ENCODE measurements around the gene WWOX.

WWOX gene

DNA sequence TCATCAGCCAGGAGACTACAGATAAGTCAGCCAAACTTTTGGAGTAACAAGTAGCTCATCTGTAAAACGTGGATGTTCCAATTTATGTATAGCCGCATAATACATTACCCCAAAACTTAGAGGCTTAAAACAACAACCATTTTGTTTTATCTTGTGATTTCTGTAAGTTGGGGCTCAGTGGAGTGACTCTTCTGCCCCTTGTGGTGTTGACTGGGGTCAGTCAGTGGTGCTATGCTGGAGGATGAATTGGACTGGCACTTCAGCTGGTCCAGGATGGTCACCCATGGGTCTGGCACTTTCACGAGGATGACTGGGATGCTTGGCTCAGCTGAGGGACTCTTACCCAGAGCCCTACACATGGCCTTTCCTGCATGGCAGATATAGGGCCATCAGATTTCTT is 172.5 kb downstream of the WWOX start:
- DNase-seq (ENCODE audit: low read depth, low spot score): no peak

DNA sequence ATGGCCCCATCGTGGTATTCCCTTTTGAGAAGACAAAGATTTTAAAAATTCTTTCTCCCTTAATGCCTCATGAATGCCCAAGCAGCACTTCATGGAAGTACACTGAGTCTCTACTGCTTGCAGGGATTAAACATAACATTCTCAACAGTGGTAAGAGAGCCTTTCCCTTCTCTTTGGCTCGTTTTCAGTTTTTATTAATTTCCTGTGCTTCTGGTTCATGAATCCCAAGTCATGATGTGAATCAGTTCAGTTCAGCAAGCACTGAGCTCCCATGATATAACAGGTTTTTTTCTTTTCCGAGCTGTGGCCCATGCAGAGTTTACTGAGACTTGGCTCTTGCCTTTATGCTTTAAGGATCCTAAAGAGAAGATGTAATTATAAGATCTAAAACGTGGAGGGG is 175.3 kb downstream of the WWOX start:
- DNase-seq (ENCODE audit: low read depth, low spot score): no peak

DNA sequence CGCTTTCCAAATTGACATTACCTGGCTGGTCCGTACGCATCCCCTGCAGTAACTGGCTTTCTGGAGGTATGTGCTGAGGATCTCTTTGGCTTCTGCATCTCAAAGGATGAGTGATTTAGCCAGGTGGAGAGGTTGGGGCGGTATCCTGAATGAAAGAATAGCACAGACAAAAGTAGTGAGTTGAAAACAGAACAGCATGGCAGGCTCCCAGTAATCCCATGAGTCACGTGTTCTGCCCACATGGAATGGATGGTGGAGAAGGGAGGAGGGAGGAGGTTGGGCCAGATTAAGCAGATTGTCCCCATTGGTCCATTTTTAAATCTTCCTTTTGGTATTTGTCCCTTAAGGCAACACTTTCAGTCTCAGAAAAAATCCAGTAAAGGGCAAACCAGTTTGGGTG is 176.0 kb downstream of the WWOX start:
- peak; percentile 67 for DNase-seq (ENCODE audit: low read depth, low spot score)

DNA sequence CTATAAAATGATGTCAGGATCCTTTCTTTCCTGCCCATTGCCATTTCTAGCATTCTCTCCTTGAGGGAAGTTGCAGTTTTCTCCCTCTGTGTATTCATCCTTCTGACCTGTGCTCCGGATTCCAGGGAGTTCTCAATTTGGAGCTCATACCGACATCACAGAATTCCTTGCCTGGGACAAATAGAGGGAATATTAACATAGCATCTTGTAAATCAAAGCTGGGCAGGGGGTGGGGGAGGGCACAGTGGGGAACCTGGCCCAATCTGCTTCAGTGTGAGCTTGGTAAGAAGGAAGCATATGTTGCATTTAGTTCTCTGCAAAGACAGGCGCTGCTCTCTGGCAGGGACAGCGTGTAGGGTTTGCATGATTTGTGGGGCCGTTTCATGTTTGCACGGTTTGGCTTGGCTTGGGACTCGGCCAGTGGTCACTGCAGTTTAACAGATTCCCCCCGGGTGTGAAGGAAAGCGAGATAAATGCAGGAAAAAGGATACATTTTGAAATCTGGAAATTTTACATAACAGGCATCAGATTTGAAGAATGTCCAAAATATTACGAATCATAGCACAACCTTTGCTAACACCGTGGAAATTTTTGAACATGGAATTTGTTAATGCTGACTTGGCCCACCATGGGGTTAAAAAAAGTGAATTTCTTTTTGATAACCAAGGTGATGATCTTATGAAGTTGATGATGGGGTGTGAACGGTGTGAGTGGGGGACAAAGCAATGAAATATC is 178.0 kb downstream of the WWOX start:
- DNase-seq (ENCODE audit: low read depth, low spot score): no peak

DNA sequence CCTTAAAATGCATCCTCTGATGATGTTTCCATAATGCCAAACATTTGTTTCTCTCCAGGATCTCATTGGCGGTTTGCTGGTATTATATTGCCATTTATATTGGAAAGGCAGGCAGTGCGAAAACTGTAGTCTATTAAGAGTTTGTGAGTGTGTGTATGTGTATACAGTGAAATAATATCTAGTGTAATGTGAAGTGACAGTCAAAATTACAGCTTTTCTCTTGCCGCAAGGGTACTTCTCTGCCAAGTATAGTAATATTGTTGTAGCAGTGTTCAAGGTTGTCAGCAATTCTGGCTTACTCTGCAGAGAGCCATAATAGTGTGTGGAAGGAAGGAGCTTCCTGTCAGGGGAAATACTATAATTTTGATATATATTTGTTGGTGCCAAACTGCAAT is 178.6 kb downstream of the WWOX start:
- no peak for DNase-seq (ENCODE audit: low read depth, low spot score)

DNA sequence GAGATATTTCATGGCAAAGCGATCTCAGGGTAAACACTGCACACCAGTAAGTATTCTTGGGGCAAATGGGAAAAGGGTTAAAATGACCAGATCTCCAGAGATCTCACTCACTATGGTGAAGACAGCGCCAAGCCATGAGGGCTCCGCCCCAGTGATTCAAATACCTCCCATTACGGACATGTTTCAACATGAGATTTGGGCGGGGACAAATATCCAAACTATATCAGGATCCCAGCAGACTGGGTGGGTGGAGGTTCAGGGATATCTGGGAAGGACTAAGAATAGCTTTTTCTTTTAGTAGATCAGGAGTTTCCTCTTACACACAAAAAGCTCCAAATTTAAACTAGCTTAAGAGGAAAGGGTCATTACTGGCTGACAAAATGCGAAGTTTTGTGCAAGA is 181.7 kb downstream of the WWOX start:
- DNase-seq (ENCODE audit: low read depth, low spot score): no peak

DNA sequence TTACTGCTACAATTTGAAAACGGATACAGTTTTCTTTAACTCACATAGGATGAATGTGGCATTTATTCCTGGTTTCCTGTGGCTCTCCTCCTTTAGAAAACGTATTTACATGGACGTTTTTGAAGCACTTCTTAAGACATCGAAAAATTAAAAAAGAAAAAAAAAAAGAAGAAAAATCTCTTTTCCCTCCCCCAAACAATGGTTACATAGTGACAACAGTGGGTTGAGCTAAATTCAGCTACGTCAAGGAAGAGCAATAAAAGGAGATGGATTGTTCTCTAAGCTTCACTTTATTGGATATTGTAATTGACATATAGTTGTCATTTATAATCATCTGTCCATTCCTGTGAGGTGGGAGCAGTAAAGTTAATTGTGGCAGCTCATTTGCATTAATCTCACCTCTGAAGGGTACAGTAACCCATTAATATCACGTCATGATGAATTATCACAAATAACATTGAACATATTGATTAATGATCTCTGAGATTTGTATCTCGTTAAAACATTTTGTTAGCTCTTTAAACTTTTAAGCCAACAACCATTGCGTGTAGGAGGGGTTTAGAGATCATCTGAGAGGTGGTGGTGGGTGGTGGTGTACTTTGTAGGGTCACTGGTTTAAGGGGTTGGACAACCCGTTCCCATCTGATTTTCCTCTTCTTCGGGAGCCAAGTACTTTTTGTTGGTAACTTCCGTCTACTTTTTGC is 184.2 kb downstream of the WWOX start:
- DNase-seq (ENCODE audit: low read depth, low spot score): no peak

DNA sequence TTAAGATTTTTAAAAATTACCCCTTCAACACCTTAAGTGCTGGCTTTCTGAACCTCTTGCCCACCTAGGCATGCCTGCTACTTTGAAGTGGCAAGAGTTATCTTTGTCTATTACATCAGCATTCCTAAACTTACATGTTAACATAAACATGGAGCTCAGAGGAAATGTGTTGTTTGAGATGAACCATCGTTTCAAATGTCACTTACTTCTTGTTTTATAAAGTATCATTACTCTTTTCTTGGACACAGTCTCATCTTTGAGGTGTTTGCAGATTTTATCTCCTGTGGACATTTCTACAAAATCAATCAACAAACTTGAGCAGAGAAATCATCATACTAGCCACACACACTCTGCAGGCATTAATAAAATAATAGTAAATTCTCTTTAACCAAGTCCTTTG is 184.9 kb downstream of the WWOX start:
- no peak for DNase-seq (ENCODE audit: low read depth, low spot score)

DNA sequence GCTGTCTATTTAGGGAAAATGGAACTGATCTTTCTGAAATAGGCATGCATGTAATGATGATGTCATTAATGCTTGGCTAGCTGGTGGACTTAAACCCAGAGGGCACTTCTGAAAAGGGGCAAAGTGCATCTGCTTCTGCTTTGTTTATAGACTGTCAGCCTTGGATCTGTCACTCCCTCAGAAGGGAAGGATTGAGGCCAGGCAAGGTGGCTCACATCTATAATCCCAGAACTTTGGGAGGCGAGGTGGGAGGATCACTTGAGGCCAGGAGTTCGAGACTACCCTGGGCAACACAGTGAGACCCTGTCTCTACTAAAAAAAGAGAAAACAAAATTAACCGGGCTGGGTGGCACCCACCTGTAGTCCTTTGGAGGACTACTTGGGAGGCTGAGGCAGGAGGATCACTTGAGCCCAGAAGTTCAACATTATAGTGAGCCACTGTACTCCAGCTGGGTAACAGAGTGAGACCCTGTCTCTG is 185.5 kb downstream of the WWOX start:
- no peak for DNase-seq (ENCODE audit: low read depth, low spot score)

DNA sequence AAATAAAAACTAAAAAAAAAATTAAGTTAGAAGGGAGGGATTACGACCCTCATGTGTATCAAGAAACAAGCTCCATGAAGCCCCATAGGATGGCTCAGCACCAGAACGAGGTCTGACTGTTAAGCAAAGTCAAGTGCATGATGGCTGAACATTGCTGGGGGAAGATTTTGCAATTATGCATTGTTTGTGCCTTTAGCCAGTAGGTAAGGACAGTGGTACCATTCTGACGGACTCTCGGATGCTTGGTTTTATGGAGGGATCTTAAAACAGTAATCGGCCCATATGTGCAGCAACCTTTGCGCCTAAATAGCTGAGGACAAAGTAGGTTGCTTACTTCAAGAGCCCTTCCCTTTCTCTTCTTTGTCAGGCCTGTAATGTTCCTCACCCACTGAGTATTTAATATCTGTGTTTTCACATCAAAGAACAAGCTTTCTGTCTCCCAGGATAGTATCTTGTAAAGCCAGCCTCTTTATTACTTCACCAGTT is 186.0 kb downstream of the WWOX start:
- DNase-seq (ENCODE audit: low read depth, low spot score): no peak

DNA sequence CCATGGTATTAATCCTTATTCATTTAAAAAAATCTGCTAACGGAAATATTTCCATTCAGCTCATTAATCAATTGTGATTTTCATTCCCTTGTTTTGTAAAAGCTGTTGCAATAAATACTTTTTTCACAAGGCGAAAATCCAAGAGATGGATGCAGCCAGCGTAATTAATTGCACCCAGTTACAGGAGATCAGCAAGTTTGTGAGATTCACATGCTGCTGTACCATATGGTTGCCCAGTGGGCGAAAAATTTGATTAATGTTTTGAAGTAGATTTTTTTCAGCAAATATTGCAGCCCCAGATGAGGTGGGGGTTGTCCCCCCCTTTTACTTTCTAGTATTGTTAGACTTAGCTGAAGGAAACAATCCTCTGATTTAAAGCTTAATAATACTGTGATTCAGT is 186.6 kb downstream of the WWOX start:
- no peak for DNase-seq (ENCODE audit: low read depth, low spot score)

DNA sequence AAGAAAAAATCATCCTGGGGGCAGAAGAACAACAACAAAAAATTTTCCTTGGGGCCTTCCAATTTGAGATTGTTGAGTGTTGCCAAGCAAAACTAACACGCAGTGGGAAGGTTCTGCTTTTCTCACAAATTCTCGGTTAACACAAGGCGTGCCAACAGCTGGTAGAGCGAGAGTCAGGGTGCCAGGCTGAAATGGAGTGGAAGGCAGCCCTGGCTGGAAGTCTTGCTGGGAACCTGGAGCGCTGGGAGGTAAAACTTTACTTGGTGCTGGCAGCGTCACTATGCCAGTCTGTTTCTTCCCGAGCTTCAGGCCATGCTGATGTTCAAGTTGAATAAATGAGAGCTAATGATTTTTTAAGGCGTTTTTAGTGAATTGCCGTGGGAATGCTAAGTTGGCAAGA is 189.4 kb downstream of the WWOX start:
- no peak for DNase-seq (ENCODE audit: low read depth, low spot score)

DNA sequence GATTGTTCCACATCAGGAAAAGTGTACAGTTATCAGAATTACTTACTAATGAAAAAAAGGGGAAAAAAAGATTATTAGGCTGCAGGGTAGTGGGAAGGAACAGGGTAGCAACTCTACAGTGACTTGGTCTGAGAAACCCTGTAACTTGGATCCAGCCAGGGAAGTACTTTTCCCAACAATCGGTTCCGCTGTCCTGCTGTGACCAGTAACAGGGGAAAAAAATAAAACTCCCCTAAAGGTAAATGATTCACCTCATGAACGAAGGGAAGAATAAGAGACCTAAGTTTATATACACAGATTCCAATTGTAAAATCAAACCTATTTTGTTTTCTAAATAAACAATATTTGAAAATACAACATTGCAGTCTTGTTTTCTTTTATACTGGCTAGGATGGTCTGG is 189.9 kb downstream of the WWOX start:
- no peak for DNase-seq (ENCODE audit: low read depth, low spot score)

DNA sequence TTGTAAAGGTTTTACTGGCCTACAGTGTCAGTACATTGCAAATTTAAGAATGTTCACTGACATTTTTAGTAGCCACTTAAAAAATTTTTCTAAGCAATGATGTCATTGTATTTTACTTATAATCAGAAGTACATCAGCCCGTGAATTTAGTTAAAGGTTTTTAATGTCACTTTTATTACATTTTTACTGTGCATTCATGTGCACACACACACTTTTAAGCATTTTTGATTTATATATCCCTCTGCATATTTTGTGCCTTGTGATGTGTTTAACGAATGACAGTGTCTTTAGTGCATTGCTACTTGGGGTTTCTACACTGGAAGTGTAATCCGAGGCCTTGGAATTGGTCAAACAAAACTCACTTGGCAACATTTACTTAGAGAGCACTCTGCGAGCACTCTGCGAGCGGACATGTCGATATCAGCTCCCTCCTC is 190.4 kb downstream of the WWOX start:
- no peak for DNase-seq (ENCODE audit: low read depth, low spot score)

DNA sequence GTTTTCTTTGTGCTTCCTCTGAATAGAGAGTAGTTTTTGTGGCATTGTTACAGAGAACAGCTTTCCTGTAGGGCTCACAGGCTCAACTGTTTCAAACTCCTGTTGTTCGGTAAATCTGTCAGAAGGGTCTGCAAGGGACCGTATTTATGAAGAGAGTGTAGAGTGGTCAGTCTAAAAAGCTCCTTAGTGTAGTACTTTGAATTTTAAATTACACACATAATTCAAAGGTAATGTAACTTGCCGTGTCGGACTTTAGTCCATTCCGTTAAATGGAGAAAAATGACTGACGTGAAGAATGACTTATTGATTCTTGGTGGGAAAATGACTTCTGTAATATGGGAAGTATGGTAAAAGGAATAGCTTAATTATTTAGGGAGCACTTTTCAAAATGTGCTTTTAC is 190.9 kb downstream of the WWOX start:
- no peak for DNase-seq (ENCODE audit: low read depth, low spot score)

DNA sequence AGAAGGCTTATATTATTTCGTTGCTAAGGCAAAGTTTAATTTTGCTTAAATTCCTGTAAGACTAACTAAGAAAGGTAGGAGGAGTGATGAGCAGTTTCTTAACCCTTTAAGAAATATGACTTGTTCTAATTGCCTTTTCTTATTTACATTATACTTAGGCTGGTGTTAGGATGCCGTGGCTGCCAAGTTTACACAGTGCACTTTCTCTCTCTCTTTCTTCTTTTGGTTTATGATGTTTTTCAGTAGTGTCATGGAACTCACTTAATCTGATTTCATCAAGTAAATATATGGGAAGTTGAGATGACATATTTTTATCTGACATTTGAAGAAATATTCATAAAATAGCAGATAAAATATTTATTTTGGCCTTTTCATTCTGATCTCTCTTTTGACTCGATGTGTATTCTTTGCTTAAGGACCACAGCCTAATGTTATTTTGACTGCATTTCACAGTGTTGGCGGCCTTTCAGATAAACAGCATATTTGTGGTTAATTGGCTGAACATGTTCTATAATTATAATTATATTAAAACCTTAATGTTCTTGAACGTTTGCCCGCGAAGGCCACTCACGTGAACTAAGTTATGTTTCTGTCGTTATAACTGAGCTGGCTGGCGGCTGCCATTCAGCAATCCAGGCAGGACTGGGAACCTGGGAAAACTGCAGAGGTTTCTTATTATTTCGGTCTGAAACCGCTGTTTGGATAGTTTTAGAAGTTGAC is 191.6 kb downstream of the WWOX start:
- DNase-seq (ENCODE audit: low read depth, low spot score): no peak

DNA sequence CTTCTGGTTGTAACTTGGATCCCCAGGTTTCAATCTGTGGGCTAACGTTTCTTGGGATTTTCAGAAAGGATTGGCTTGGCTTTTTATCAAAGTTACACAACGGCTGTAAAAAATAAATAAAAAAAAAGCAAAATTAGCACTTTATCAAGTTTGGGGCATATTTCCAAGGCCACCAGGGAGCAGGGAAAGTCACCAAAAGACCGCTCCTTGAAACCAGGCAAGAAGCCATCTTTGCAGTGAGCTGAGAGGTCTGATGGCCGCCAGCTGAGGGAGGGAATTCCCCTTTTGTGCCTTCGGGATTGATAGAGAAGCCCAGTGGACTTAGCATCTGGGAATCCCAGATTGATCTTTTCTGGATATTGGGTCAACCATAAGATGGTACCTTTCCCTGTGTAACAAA is 192.2 kb downstream of the WWOX start:
- no peak for DNase-seq (ENCODE audit: low read depth, low spot score)

DNA sequence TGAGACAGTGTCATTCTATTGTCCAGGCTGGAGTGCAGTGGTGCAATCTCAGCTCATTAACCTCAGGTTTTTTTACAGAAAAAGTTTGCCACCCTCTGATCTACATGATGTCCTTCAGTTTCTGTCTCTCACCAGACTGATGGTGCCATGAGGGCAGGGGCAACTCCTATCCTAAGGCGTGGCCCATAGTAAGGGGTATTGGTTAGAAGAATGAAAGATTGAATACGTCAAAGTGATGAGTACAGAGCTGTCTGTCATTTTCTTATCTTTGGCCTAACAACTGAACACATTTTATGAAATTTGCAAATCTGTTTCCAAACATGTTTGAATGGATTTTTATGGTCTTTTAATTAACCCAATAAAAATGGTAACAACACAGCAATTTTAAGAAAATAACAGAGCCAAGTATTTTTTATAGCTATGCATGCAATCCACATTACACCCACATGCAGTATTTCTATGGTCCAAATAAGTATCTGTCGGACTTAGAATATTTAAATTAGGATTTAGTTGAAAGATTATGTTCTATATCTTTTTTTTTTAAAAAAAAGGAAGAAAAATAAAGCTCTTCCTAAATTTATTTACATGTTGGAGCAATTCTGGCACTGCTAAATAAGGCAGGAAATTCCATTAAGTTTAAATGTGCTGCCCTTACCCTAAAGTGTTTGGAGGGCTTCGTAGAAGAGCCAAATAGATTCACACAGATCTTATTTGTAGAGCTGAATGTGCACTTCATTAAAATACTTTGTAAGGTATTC is 192.8 kb downstream of the WWOX start:
- no peak for DNase-seq (ENCODE audit: low read depth, low spot score)

DNA sequence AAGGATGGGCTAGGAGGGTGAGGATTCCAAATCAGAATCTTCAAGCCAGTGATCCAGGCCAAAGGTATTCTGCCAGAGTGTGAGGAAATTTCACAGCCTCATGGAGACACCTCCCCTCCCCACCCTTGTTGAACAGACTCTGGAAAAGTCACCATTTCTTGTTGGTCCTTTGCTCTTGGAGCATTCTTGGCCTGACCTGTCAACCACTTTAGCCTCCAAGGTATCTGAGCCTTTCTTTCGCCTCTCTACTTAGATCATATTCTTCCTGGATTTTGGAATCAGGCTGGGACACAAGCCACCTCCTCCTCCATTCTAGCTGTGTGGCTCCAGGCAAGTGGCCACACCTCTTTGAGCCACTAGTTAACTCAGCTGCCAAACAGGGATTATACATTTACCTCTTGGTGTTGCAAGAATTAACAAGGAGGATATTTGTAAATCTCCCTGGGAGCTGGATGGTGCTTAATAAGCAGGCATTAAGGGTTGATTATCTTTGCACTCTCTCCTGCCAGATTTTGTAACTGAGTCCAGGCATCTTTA is 193.5 kb downstream of the WWOX start:
- DNase-seq (ENCODE audit: low read depth, low spot score): no peak

DNA sequence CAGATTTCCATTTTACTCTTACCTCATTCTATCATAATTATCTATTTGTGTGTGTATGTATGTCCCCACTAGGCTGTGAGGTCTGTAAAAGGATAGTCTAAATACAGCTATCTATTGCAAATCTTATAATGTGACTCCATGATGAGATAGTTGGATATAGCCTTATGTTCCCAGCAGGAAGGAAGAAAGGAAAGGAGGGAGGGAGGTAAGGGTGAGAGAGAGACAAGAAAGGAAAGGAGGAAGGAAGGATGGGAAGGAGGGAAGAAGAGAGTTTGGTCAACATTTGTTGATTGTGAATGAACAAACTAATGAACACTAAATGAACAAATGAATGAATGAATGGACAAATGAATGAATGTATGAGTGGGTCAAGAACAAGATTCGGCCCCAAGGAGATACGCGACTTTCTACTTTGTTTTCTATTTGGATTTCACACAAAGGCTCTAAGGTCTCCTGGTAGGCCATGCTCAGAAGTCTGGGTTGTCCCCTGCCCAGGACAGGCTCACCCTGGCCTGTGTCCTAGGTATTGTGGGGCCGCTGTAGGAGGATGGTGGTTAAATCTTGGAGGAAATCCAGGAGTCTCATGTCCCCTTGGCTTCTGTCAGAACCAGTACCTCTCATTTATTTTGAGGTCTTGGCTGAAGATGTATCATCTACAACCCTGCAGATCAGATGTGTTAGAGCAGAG is 195.2 kb downstream of the WWOX start:
- DNase-seq (ENCODE audit: low read depth, low spot score): no peak
